ENCODE measurements around the gene MGRN1. TPM values are rescaled to one million over a fixed set of nuclear protein-coding genes. Genes with fewer than 3 reads are reported as not detected.

Gene MGRN1
- 90.8 TPM for total RNA-seq
- 19.7 TPM for polyA plus RNA-seq (ENCODE audit: insufficient read depth, low read depth, low replicate concordance)
- long read RNA-seq, donor 1, full-length matches to known transcripts = 12 of 12 reads
- long read RNA-seq, donor 1, partial matches to known transcripts = 0 of 12 reads
- long read RNA-seq, donor 1, other reads (novel, unspliced or antisense) = 0 of 12 reads
- long read RNA-seq, donor 2, partial matches to known transcripts = 0 of 5 reads
- long read RNA-seq, donor 2, other reads (novel, unspliced or antisense) = 0 of 5 reads
- long read RNA-seq, donor 3, full-length matches to known transcripts = 4 of 4 reads
- long read RNA-seq, donor 3, partial matches to known transcripts = 0 of 4 reads
- long read RNA-seq, donor 3, other reads (novel, unspliced or antisense) = 0 of 4 reads
- long read RNA-seq, donor 4, partial matches to known transcripts = 12 of 16 reads
- long read RNA-seq, donor 4, other reads (novel, unspliced or antisense) = 0 of 16 reads
- long read RNA-seq, donor 5 = 0 reads
- long read RNA-seq, donor 6, partial matches to known transcripts = 0 of 1 reads
- long read RNA-seq, donor 6, other reads (novel, unspliced or antisense) = 0 of 1 reads
- long read RNA-seq, donor 7, full-length matches to known transcripts = 2 of 20 reads
- long read RNA-seq, donor 7, partial matches to known transcripts = 9 of 20 reads
- long read RNA-seq, donor 7, other reads (novel, unspliced or antisense) = 9 of 20 reads
- long read RNA-seq, donor 8, partial matches to known transcripts = 0 of 6 reads
- long read RNA-seq, donor 8, other reads (novel, unspliced or antisense) = 0 of 6 reads
- long read RNA-seq, donor 9, full-length matches to known transcripts = 3 of 3 reads
- long read RNA-seq, donor 9, partial matches to known transcripts = 0 of 3 reads
- long read RNA-seq, donor 9, other reads (novel, unspliced or antisense) = 0 of 3 reads
- long read RNA-seq, donor 10, full-length matches to known transcripts = 6 of 6 reads
- long read RNA-seq, donor 10, partial matches to known transcripts = 0 of 6 reads
- long read RNA-seq, donor 10, other reads (novel, unspliced or antisense) = 0 of 6 reads

GRCh38 chr16:4624015-4624826 lies at the start of gene MGRN1:
Gene MGRN1, plus strand, starts transcription at chr16:4624826. Its CDS starts 135 bp downstream, at chr16:4624961.
- intact Hi-C loops (cut with DNase I) = no loop called here
- Histone ChIP-seq H3K27ac (ENCODE audit: low read depth in 2 of 2, low read length in 2 of 2) (peak within 1 kb of the TSS; percentile 93 to 95), H3K9me3 (ENCODE audit: control insufficient read depth in 2 of 3, insufficient read depth in 1 of 3, low read length in 3 of 3) (no peaks in the 10 kb centered on the region), H3K4me1 (ENCODE audit: control insufficient read depth in 2 of 3, insufficient read depth in 2 of 3, low read depth in 1 of 3, low read length in 3 of 3) (peaks cover 0 to 25% (median 19%) of the 10 kb centered on the region in 3 donors), H3K4me3 (ENCODE audit: low read length in 3 of 3) (peak within 1 kb of the TSS; percentile 79 to 86 (median 80)), H3K27me3 (ENCODE audit: control insufficient read depth, insufficient read depth, low read length) (no peaks in the 10 kb centered on the region), H3K9ac (ENCODE audit: low read length in 3 of 3) (peak within 1 kb of the TSS; percentile 70 to 90 (median 78)), H3K36me3 (ENCODE audit: control insufficient read depth in 2 of 3, insufficient read depth in 3 of 3, low read length in 3 of 3) (peaks cover 0 to 3% (median 0%) of the 10 kb centered on the region in 3 donors)
- TF ChIP-seq CTCF (IDR thresholded peaks at IDR 0.05; ENCODE audit: borderline replicate concordance, extremely low read depth, insufficient read depth) = peak; percentile 80
- FAIRE-seq (no peak), DNase-seq (peak; percentile 97 to 99 (median 98))

- no peak for DNase-seq
- no peak overlapping the region for H3K4me3 ChIP-seq (ENCODE audit: low read length in 3 of 3)
- no peaks in the 10 kb centered on the region for H3K4me1 ChIP-seq (ENCODE audit: control insufficient read depth in 2 of 3, insufficient read depth in 2 of 3, low read depth in 1 of 3, low read length in 3 of 3)
- no peak overlapping the region for H3K9ac ChIP-seq (ENCODE audit: low read length in 3 of 3)
- no peak for TF ChIP-seq CTCF (IDR thresholded peaks at IDR 0.05; ENCODE audit: borderline replicate concordance, extremely low read depth, insufficient read depth)
- no peaks in the 10 kb centered on the region for H3K9me3 ChIP-seq (ENCODE audit: control insufficient read depth in 2 of 3, insufficient read depth in 1 of 3, low read length in 3 of 3)
- FAIRE-seq = no peak
- H3K27ac ChIP-seq (ENCODE audit: low read depth in 2 of 2, low read length in 2 of 2) = no peak overlapping the region
- H3K36me3 ChIP-seq (ENCODE audit: control insufficient read depth in 2 of 3, insufficient read depth in 3 of 3, low read length in 3 of 3) = no peaks in the 10 kb centered on the region
- H3K27me3 ChIP-seq (ENCODE audit: control insufficient read depth, insufficient read depth, low read length) = no peaks in the 10 kb centered on the region
- intact Hi-C loops (cut with DNase I) = no loop called here
These were observed 49.5 kb upstream of the MGRN1 start for GRCh38 chr16:4574919-4575705.

GRCh38 chr16:4576008-4576407 lies 48.6 kb upstream of the MGRN1 start:
- Histone ChIP-seq H3K4me3 (ENCODE audit: low read length in 3 of 3) (no peak overlapping the region), H3K9me3 (ENCODE audit: control insufficient read depth in 2 of 3, insufficient read depth in 1 of 3, low read length in 3 of 3) (no peaks in the 10 kb centered on the region), H3K27ac (ENCODE audit: low read depth in 2 of 2, low read length in 2 of 2) (no peak overlapping the region), H3K9ac (ENCODE audit: low read length in 3 of 3) (no peak overlapping the region), H3K27me3 (ENCODE audit: control insufficient read depth, insufficient read depth, low read length) (no peaks in the 10 kb centered on the region), H3K36me3 (ENCODE audit: control insufficient read depth in 2 of 3, insufficient read depth in 3 of 3, low read length in 3 of 3) (no peaks in the 10 kb centered on the region), H3K4me1 (ENCODE audit: control insufficient read depth in 2 of 3, insufficient read depth in 2 of 3, low read depth in 1 of 3, low read length in 3 of 3) (no peaks in the 10 kb centered on the region)
- no peak for TF ChIP-seq CTCF (IDR thresholded peaks at IDR 0.05; ENCODE audit: borderline replicate concordance, extremely low read depth, insufficient read depth)
- DNase-seq (no peak), FAIRE-seq (no peak)
- intact Hi-C loops (cut with DNase I) = no loop called here

Data from kidney (tissue), 22 donors.